GM21390 (cell line): ENCODE data around the gene ABLIM3.
A peak's percentile ranks its signal among the peaks of the same experiment; 100 is the strongest.

Experiments
- ATAC-seq: cut with Tn5 transposase; IDR thresholded peaks from one replicate; pipeline ENCODE4 v1.9.1; 2021; ENCODE audit not compliant: unreplicated experiment

The ABLIM3 gene

GRCh38 chr5:149216496-149216895, 75.2 kb downstream of the ABLIM3 start:
- ATAC-seq = no peak

- no peak for ATAC-seq
Observed at GRCh38 chr5:149217096-149217802, 76.0 kb downstream of the ABLIM3 start.

- ATAC-seq = no peak
Observed at GRCh38 chr5:149217803-149218155, 76.5 kb downstream of the ABLIM3 start.

- ATAC-seq = no peak
Observed at GRCh38 chr5:149219584-149219983, 78.3 kb downstream of the ABLIM3 start.

- no peak for ATAC-seq
Observed at GRCh38 chr5:149220750-149221149, 79.5 kb downstream of the ABLIM3 start.

GRCh38 chr5:149221326-149221725, 80.0 kb downstream of the ABLIM3 start:
- ATAC-seq = no peak

GRCh38 chr5:149221731-149222342, 80.5 kb downstream of the ABLIM3 start:
- ATAC-seq = no peak

- no peak for ATAC-seq
Observed at GRCh38 chr5:149223081-149223848, 82.0 kb downstream of the ABLIM3 start.

GRCh38 chr5:149224282-149224681, 83.0 kb downstream of the ABLIM3 start:
- no peak for ATAC-seq

- ATAC-seq = no peak
Observed at GRCh38 chr5:149227168-149227826, 86.0 kb downstream of the ABLIM3 start.

- no peak for ATAC-seq
Observed at GRCh38 chr5:149228618-149229297, 87.5 kb downstream of the ABLIM3 start.

GRCh38 chr5:149229298-149229937, 88.1 kb downstream of the ABLIM3 start:
- ATAC-seq = no peak

GRCh38 chr5:149235841-149236240, 94.5 kb downstream of the ABLIM3 start:
- no peak for ATAC-seq

GRCh38 chr5:149237662-149238061, 96.4 kb downstream of the ABLIM3 start:
- no peak for ATAC-seq

- no peak for ATAC-seq
Observed at GRCh38 chr5:149238540-149238939, 97.2 kb downstream of the ABLIM3 start.

- ATAC-seq = no peak
Observed at GRCh38 chr5:149239917-149240316, 98.6 kb downstream of the ABLIM3 start.

GRCh38 chr5:149240354-149240998, 99.2 kb downstream of the ABLIM3 start:
- peak; percentile 90 for ATAC-seq

GRCh38 chr5:149242339-149242738, 101.0 kb downstream of the ABLIM3 start:
- ATAC-seq = no peak

GRCh38 chr5:149246906-149247305, 105.6 kb downstream of the ABLIM3 start:
- no peak for ATAC-seq

GRCh38 chr5:149247726-149248125, 106.4 kb downstream of the ABLIM3 start:
- ATAC-seq = no peak
